AG10803 (cell line): ENCODE measurements around the gene SYNPO.

Experiments used
- DNase-seq: peaks from one replicate; pipeline ENCODE4 v3.0.0; 2010; ENCODE audit warnings: low read depth
- H3K4me3 ChIP-seq: 2 replicates; pipeline ENCODE4 v1.5.1; 2011; ENCODE audit warnings: mild to moderate bottlenecking, low read length, control low read depth
- CTCF ChIP-seq: conservative IDR thresholded peaks from 2 replicates; pipeline ENCODE4 v1.5.1; 2011; ENCODE audit warnings: mild to moderate bottlenecking, low read length, control low read depth, inconsistent platforms

Gene SYNPO

GRCh38 chr5:150641824-150642566 is 1.5 kb downstream of the SYNPO start:
- H3K4me3 ChIP-seq: peak overlapping the region; percentile 80
- no peak for TF ChIP-seq CTCF
- DNase-seq: no peak

DNA sequence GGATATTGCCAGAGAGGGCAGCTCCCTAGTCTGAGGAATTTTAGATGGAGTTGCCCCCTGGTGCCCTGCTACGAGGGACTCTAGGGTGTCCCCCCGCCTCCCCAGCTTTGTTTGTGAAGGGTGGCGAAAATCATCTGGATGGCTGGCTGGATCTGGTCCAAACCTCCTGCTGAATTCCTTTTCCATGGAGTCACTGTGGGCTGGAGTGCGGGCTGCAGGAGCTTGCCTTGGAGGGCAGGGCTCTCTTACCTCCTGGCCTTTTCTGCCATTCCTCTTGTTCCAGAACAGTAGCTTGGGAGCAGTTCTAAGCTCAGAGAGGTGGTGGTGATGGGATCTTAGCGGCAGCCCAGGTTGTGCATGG is 2.1 kb downstream of the SYNPO start:
- TF ChIP-seq CTCF: no peak
- DNase-seq: peak; percentile 90
- peak overlapping the region; percentile 80 for H3K4me3 ChIP-seq

GRCh38 chr5:150642991-150643710 is 2.7 kb downstream of the SYNPO start:
- no peak for TF ChIP-seq CTCF
- DNase-seq: peak; percentile 47
- peak overlapping the region; percentile 80 for H3K4me3 ChIP-seq

- TF ChIP-seq CTCF: no peak
- H3K4me3 ChIP-seq: no peak overlapping the region
- DNase-seq: no peak
Measured at GRCh38 chr5:150644058-150644457, 3.6 kb downstream of the SYNPO start.

- no peak for TF ChIP-seq CTCF
- DNase-seq: no peak
- H3K4me3 ChIP-seq: no peak overlapping the region
Measured at GRCh38 chr5:150644514-150644913, 4.1 kb downstream of the SYNPO start.

DNA sequence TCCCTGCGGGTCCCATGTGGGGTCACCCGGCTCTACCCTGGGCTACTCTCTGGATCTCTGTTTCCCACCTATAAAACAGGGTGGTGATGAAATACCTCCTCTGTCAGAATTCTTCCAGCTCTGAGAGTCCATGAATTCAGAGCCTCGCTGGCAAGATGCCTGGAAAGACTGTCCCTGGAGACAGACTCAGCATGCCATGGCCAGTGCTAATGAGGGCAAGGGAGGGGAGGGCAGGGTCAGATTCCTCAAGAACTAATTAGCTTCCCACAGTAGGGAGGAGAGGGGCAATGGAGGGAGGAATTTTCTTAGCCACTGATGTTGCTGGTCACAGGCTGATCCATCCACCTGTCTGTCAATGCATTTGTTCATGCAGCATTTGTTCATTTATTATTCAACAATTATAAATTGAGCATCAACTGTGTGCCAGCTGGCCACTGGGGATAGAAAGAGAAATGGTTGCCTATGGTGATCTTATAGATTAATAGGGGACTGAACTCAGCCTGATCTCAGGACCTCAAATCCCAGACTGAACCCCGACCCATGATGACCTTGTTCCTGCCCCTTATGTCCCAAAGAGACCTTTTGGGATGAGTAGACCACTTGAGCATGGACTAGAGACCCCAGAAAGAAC is 4.7 kb downstream of the SYNPO start:
- DNase-seq: peak; percentile 96
- no peak for TF ChIP-seq CTCF
- H3K4me3 ChIP-seq: no peak overlapping the region
